IgD-negative memory B cell (primary cell): ENCODE results near the gene ELF1. TPM values are rescaled to one million over a fixed set of nuclear protein-coding genes. Genes with fewer than 3 reads are reported as not detected.
A peak's percentile ranks its signal among the peaks of the same experiment; 100 is the strongest.
"Not testable (repeated sequence)": the region's sequence is repeated elsewhere in the genome, so short reads cannot be mapped to it uniquely, and the experiment has no call there.

Experiments used
- H3K27ac Mint-ChIP-seq, 3 donors: one replicate each; pipeline ENCODE4 v1.8.0; 2020 to 2022; ENCODE audit warnings: mild to moderate bottlenecking in 3 of 3, mixed read lengths in 3 of 3, moderate library complexity in 1 of 3
- H3K27me3 Mint-ChIP-seq: one replicate; pipeline ENCODE4 v1.8.0; 2021; ENCODE audit warnings: mixed read lengths
- H3K36me3 Mint-ChIP-seq: one replicate; pipeline ENCODE4 v1.8.0; 2020; ENCODE audit warnings: mild to moderate bottlenecking, mixed read lengths
- H3K4me1 Mint-ChIP-seq, 3 donors: one replicate each; pipeline ENCODE4 v1.8.0; 2020 to 2022; ENCODE audit warnings: mixed read lengths in 3 of 3, mild to moderate bottlenecking in 1 of 3
- H3K4me3 Mint-ChIP-seq, 4 donors: one replicate each; pipeline ENCODE4 v1.8.0; 2020 to 2022; ENCODE audit warnings: mild to moderate bottlenecking in 4 of 4, mixed read lengths in 4 of 4, moderate library complexity in 3 of 4
- H3K9me3 Mint-ChIP-seq, 3 donors: one replicate each; pipeline ENCODE4 v1.8.0; 2020 to 2021; ENCODE audit warnings: mixed read lengths in 3 of 3, mild to moderate bottlenecking in 1 of 3
- polyA plus RNA-seq: library from polyadenylated mRNA; unstranded; fragments of 300-500 nt; fragmentation: Illumina TruSeq; gene quantifications from one replicate; pipeline ENCODE4 v1.2.3, GENCODE V29; 2021

The ELF1 gene
- polyA plus RNA-seq, 1 donor from 2014 or later: 148 TPM

- Mint-ChIP-seq H3K9me3 (no peaks in the 10 kb centered on the region), H3K27ac (no peak overlapping the region), H3K4me3 (no peak overlapping the region), H3K4me1 (peaks cover 0 to 1% (median 0%) of the 10 kb centered on the region in 3 donors), H3K27me3 (no peaks in the 10 kb centered on the region), H3K36me3 (peaks cover 2% of the 10 kb centered on the region)
Measured at GRCh38 chr13:40908546-40908945, 110.6 kb downstream of the ELF1 start.

GRCh38 chr13:40901032-40901431 is 118.1 kb downstream of the ELF1 start:
- H3K4me3 Mint-ChIP-seq, H3K9me3 Mint-ChIP-seq, H3K36me3 Mint-ChIP-seq, H3K27ac Mint-ChIP-seq, H3K4me1 Mint-ChIP-seq, H3K27me3 Mint-ChIP-seq: not testable (repeated sequence)

GRCh38 chr13:40900568-40900967 is 118.5 kb downstream of the ELF1 start:
- not testable (repeated sequence) for H3K27ac Mint-ChIP-seq, H3K4me1 Mint-ChIP-seq, H3K4me3 Mint-ChIP-seq, H3K27me3 Mint-ChIP-seq, H3K9me3 Mint-ChIP-seq, H3K36me3 Mint-ChIP-seq

- no peak overlapping the region for H3K27ac Mint-ChIP-seq
- H3K4me1 Mint-ChIP-seq: peaks cover 3 to 8% (median 7%) of the 10 kb centered on the region in 3 donors
- H3K4me3 Mint-ChIP-seq: no peak overlapping the region
- no peaks in the 10 kb centered on the region for H3K27me3 Mint-ChIP-seq
- peaks cover 2% of the 10 kb centered on the region for H3K36me3 Mint-ChIP-seq
- no peaks in the 10 kb centered on the region for H3K9me3 Mint-ChIP-seq
Measured at GRCh38 chr13:40897053-40897452, 122.1 kb downstream of the ELF1 start.

GRCh38 chr13:40895227-40896184 is 123.6 kb downstream of the ELF1 start:
- no peak overlapping the region for H3K4me3 Mint-ChIP-seq
- peaks cover 0 to 2% (median 0%) of the 10 kb centered on the region in 3 donors for H3K9me3 Mint-ChIP-seq
- peaks cover 4% of the 10 kb centered on the region for H3K36me3 Mint-ChIP-seq
- H3K27ac Mint-ChIP-seq: peak overlapping the region in 2 of 3 donors; percentile 8 to 39
- peaks cover 5 to 8% (median 7%) of the 10 kb centered on the region in 3 donors for H3K4me1 Mint-ChIP-seq
- no peaks in the 10 kb centered on the region for H3K27me3 Mint-ChIP-seq

- not testable (repeated sequence) for H3K9me3 Mint-ChIP-seq, H3K27me3 Mint-ChIP-seq, H3K27ac Mint-ChIP-seq, H3K4me1 Mint-ChIP-seq
- H3K4me3 Mint-ChIP-seq: peak overlapping the region in 1 of 4 donors; percentile 37
- peaks cover 18% of the 10 kb centered on the region for H3K36me3 Mint-ChIP-seq
Measured at GRCh38 chr13:40893573-40893972, 125.5 kb downstream of the ELF1 start.

- Mint-ChIP-seq H3K4me1 (peaks cover 0 to 3% (median 0%) of the 10 kb centered on the region in 3 donors), H3K36me3 (peaks cover 30% of the 10 kb centered on the region), H3K27ac (no peak overlapping the region), H3K9me3 (peaks cover 2 to 13% (median 4%) of the 10 kb centered on the region in 3 donors), H3K27me3 (no peaks in the 10 kb centered on the region), H3K4me3 (no peak overlapping the region)
Measured at GRCh38 chr13:40886017-40886416, 133.1 kb downstream of the ELF1 start.

GRCh38 chr13:40884175-40884574 is 134.9 kb downstream of the ELF1 start:
- H3K36me3 Mint-ChIP-seq: peaks cover 26% of the 10 kb centered on the region
- H3K4me3 Mint-ChIP-seq, H3K27me3 Mint-ChIP-seq, H3K27ac Mint-ChIP-seq, H3K4me1 Mint-ChIP-seq: not testable (repeated sequence)
- peaks cover 9 to 17% (median 12%) of the 10 kb centered on the region in 3 donors for H3K9me3 Mint-ChIP-seq

Other genes with a start within 250 kb of the ELF1 start
- 53.6 TPM for gene MRPS31, start 248.1 kb downstream of the ELF1 start, polyA plus RNA-seq
- gene SLC25A15, start 229.7 kb downstream of the ELF1 start, polyA plus RNA-seq: 2.0 TPM
- gene WBP4, start 42.2 kb upstream of the ELF1 start, polyA plus RNA-seq: 3.7 TPM
- 1.5 TPM for gene KBTBD6, start 113.5 kb upstream of the ELF1 start, polyA plus RNA-seq
- 4.3 TPM for gene KBTBD7, start 175.3 kb upstream of the ELF1 start, polyA plus RNA-seq
- 9.8 TPM for gene MTRF1, start 244.3 kb upstream of the ELF1 start, polyA plus RNA-seq